Mucosa of rectum (tissue), 2 donors: Measurements from ENCODE around the gene HEXIM1.
A peak's percentile ranks its signal among the peaks of the same experiment; 100 is the strongest.

ENCODE experiments used
- H3K27ac ChIP-seq, 2 donors: one replicate each; pipeline ENCODE4 v1.7.0; 2013; ENCODE audit warnings: inconsistent platforms in 2 of 2, low read depth in 2 of 2, low read length in 2 of 2
- H3K27me3 ChIP-seq, 2 donors: one replicate each; pipeline ENCODE4 v1.7.0; 2013; ENCODE audit warnings: low read length in 2 of 2; ENCODE audit not compliant: control insufficient read depth in 2 of 2, insufficient read depth in 2 of 2
- H3K36me3 ChIP-seq, 2 donors: one replicate each; pipeline ENCODE4 v1.7.0; 2013; ENCODE audit warnings: low read length in 2 of 2; ENCODE audit not compliant: control insufficient read depth in 2 of 2, insufficient read depth in 2 of 2
- H3K4me1 ChIP-seq, 2 donors: one replicate each; pipeline ENCODE4 v1.7.0; 2013; ENCODE audit warnings: low read length in 2 of 2, mild to moderate bottlenecking in 1 of 2; ENCODE audit not compliant: control insufficient read depth in 2 of 2, insufficient read depth in 2 of 2
- H3K4me3 ChIP-seq, 2 donors: one replicate each; pipeline ENCODE4 v1.7.0; 2013; ENCODE audit warnings: low read length in 2 of 2
- H3K9ac ChIP-seq, 2 donors: one replicate each; pipeline ENCODE4 v1.7.0; 2013; ENCODE audit warnings: low read length in 2 of 2, low read depth in 1 of 2, mild to moderate bottlenecking in 1 of 2
- H3K9me3 ChIP-seq, 2 donors: one replicate each; pipeline ENCODE4 v1.7.0; 2013; ENCODE audit warnings: low read length in 2 of 2; ENCODE audit not compliant: control insufficient read depth in 2 of 2
- donor health status: healthy.
- donor health status: Normal muscosa, but diverticular disease.

HEXIM1 gene

DNA sequence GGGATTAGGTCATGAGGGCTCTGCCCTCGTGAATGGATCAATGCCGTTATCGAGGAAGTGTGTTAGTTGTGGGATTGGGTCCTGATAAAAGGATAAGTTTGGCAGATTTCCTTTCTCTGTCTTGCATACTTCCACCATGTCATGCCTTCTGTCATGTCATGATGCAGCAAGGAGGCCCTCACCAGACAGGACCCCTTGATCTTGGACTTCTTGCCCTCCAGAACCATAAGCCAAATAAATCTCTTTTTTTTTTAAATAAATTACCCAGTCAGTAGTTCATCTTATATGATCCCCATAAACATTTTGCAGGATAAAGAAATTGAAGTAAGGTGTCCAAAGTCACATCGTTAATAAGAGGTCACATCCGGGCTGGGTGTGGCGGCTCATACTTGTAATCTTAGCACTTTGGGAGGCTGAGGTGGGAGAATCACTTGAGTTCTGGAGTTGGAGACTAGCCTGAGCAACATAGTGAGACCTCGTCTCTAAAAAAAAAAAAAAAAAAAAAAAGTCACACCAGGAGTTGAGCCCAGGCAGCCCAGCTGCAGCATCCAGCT lies 38.6 kb downstream of the HEXIM1 start:
- Histone ChIP-seq H3K4me3 (no peak overlapping the region), H3K27ac (no peak overlapping the region), H3K36me3 (no peaks in the 10 kb centered on the region), H3K27me3 (no peaks in the 10 kb centered on the region), H3K9ac (no peak overlapping the region), H3K9me3 (no peaks in the 10 kb centered on the region), H3K4me1 (no peaks in the 10 kb centered on the region)

DNA sequence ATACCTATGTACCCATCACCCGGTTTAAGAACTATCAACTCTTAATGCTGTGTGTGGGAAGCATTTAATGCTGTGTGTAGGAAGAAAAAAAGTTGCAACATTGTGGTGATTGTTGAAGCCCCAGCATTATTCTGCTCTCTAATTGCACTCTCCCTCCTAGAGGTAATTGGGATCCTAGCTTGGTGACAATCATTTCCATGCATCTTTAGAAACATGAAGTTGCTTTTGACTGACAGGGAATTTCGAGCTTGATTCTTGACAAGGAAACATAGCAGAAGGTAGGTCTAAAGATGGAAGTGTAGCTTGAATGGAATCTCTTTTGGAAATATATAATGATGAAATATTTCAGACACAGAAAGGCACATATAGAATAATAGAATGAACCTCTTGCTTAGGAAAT lies 40.7 kb downstream of the HEXIM1 start:
- no peak overlapping the region for H3K4me3 ChIP-seq
- no peak overlapping the region for H3K9ac ChIP-seq
- H3K4me1 ChIP-seq = no peaks in the 10 kb centered on the region
- no peak overlapping the region for H3K27ac ChIP-seq
- H3K36me3 ChIP-seq = no peaks in the 10 kb centered on the region
- H3K27me3 ChIP-seq = no peaks in the 10 kb centered on the region
- H3K9me3 ChIP-seq = no peaks in the 10 kb centered on the region

DNA sequence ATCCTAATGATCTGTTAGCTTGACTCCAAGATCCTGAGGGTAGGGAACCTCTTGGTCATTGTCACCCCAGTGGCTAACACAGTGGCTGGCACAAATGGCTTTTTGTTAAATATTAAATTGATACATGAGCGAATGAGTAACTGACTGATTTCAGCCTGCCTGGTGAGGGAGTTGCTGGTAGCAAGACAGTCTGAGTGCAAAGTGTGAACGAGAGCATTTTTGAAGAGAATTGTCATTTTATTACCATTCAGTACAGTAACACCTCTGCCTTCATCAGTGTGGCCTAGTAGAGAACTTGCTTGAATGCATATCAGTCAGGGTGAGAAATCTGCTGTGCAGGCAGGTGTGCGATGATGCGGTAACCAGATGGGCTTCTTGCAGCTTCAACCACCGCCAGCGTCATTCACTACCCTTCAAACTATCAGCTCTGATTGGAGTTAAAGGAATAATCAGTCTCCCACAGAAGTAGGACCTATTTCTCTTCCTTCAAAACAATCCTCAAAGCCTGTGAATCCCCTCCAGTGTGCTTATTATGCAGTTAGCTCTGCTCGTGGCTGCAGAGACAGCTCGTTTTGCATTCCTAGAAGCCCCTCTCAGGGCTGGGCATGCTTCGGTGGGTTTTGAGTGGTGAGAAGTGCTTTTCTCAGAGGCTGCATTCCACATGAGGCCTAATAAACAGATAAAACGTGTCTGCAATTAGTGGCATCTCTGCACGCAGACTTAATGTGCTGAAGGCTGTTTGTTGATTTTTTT lies 42.4 kb downstream of the HEXIM1 start:
- Histone ChIP-seq H3K27me3 (no peaks in the 10 kb centered on the region), H3K9ac (no peak overlapping the region), H3K9me3 (no peaks in the 10 kb centered on the region), H3K4me1 (no peaks in the 10 kb centered on the region), H3K36me3 (no peaks in the 10 kb centered on the region), H3K27ac (no peak overlapping the region), H3K4me3 (no peak overlapping the region)

DNA sequence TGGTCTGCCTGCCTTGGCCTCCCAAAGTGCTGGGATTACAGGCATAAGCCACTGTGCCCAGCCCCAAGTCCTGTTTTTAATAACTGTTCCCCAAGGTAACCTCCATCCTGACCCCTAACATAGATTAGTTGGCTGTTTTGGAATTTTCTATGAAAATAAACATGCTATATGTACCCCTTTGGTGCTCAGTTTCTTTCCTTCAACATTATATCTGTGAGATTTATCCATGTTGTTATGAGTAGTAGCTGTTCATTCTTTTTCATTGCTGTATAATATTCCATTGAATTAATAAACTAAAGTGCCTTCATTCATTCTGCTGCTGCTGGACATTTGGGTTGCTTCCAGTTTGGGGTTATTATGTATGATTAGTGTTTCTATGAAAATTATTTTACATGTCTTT lies 47.1 kb downstream of the HEXIM1 start:
- H3K27ac ChIP-seq = no peak overlapping the region
- H3K4me3 ChIP-seq = no peak overlapping the region
- H3K9me3 ChIP-seq = no peaks in the 10 kb centered on the region
- no peaks in the 10 kb centered on the region for H3K27me3 ChIP-seq
- peaks cover 6 to 7% of the 10 kb centered on the region in 2 donors for H3K4me1 ChIP-seq
- no peak overlapping the region for H3K9ac ChIP-seq
- no peaks in the 10 kb centered on the region for H3K36me3 ChIP-seq

DNA sequence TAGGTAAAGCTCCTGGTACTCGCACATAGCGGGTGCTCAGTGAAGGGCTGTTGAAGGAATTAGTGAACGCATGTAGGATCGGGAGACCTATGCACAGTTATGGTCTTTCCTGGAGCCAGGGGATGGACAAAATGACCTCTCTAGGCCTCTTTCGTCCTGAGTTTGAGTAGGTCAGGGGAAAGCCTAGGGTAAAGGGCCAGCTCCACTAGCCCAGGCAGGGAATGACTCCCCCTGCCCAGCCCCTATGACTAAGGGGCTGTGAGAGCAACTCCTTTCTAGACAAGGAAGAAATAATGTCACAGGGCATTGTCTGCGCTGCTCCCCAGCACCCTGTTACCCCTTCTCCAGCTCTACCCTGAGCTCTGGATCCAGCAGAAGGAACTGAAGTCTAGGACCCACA lies 48.8 kb downstream of the HEXIM1 start:
- H3K9ac ChIP-seq = no peak overlapping the region
- H3K27ac ChIP-seq = no peak overlapping the region
- H3K27me3 ChIP-seq = no peaks in the 10 kb centered on the region
- no peak overlapping the region for H3K4me3 ChIP-seq
- no peaks in the 10 kb centered on the region for H3K36me3 ChIP-seq
- peaks cover 6 to 7% of the 10 kb centered on the region in 2 donors for H3K4me1 ChIP-seq
- no peaks in the 10 kb centered on the region for H3K9me3 ChIP-seq

DNA sequence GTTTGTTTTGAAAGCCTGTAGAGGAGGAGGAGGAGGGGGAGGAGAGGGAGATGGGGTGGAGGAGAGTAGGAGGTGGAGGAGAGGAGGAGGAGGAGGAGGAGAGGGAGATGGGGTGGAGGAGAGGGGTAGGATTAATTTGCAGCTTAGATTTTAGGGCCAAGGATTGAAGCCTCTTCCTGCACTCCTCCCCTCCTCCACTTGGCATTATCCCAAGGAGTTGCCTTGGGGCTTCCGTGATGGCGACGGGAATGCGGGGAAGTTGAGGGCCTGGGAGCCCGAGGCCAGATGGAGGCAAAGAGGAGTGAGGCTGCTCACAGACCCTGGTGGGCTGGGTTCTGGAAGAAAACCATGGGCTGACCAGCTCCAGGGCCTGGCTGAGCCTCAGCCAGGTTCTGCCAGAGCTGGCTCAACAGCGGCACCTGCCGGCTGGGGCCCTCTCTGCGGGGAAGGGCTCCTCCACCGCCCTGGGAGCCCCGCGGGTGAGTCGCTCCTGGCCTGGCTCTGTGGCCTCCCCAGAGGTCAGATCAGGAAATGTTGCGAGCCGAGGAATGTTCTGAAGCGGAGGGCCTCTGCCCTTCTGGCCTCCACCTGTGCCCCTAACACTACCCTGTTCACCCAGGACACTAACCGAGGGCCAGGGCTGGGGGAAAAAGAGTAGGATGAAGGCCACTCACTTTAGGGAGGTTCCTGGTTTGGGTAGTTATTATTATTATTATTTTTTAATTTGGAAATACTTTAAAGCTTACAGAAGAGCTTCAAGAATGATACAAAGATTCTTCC lies 49.5 kb downstream of the HEXIM1 start:
- H3K4me3 ChIP-seq = peak overlapping the region in 1 of 2 donors; percentile 26
- H3K9ac ChIP-seq = peak overlapping the region; percentile 58 to 63
- H3K4me1 ChIP-seq = peaks cover 6 to 7% of the 10 kb centered on the region in 2 donors
- no peaks in the 10 kb centered on the region for H3K36me3 ChIP-seq
- no peaks in the 10 kb centered on the region for H3K9me3 ChIP-seq
- H3K27ac ChIP-seq = no peak overlapping the region
- H3K27me3 ChIP-seq = no peaks in the 10 kb centered on the region

DNA sequence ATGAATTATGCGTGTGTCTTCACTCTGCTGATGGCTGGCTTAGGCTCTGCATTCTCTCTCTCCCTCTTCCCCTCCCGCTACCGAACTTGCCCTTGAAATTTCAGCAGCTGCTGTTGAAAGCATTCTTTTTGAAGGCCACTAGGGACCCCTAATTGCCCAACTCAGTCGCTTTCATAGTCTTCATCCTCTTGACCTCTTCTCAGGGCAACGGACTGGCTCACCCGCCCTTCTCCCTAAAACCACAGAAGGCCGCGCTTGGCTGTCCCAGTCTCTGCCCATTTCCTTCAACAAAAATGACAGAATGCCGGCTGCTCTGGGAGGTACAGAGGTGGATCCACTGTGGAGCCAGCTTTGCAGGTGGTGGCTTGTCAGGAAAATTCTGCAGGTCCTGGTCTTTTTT lies 52.4 kb downstream of the HEXIM1 start:
- Histone ChIP-seq H3K27me3 (no peaks in the 10 kb centered on the region), H3K9ac (no peak overlapping the region), H3K9me3 (no peaks in the 10 kb centered on the region), H3K27ac (no peak overlapping the region), H3K4me3 (no peak overlapping the region), H3K36me3 (no peaks in the 10 kb centered on the region), H3K4me1 (peaks cover 6 to 7% of the 10 kb centered on the region in 2 donors)

DNA sequence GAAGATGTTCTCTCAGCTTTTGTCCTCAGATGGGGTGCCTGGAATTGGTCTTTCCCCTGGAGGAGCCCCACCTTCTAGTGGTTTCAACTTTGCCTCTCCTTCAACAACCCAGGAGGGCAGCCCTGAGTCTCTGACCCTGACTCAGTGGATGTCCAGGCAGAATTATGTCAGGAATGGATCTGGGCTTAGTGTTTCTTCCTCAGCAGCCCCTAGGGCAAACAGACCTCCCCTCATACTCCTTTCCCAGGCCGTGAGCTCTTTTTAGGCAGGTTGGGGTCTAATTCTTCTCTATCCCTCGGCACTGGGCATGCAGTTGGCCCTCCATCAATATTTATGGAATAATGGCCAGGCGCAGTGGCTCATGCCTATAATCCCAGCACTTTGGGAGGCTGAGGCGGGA lies 53.2 kb downstream of the HEXIM1 start:
- Histone ChIP-seq H3K36me3 (no peaks in the 10 kb centered on the region), H3K27ac (no peak overlapping the region), H3K4me1 (peaks cover 6 to 7% of the 10 kb centered on the region in 2 donors), H3K27me3 (no peaks in the 10 kb centered on the region), H3K9me3 (no peaks in the 10 kb centered on the region), H3K9ac (no peak overlapping the region), H3K4me3 (no peak overlapping the region)
